Stomach (tissue), 9 donors: ENCODE measurements around the gene PLXNB3. TPM values are rescaled to one million over a fixed set of nuclear protein-coding genes. Genes with fewer than 3 reads are reported as not detected.

ENCODE experiments used
- DNase-seq, 2 donors: peaks; one replicate each; pipeline versions ENCODE4 v3.0.0 to v3.0.0-alpha.2; 2013 to 2019
- H3K27ac ChIP-seq, 5 donors: fragments of 200-600 bp in 4 of 5; sonication (generic) in 4 of 5; one replicate each; pipeline ENCODE4 v1.5.1; 2013 to 2019; ENCODE audit warnings: mild to moderate bottlenecking in 1 of 5, moderate library complexity in 1 of 5
- H3K27me3 ChIP-seq, 3 donors: fragments of 200-600 bp; sonication (generic); one replicate each; pipeline ENCODE4 v1.5.1; 2017 to 2019; ENCODE audit warnings: mixed run types in 1 of 3
- H3K36me3 ChIP-seq, 4 donors: fragments of 200-600 bp; sonication (generic); 1 replicate in 3 of 4; 2 replicates in 1 of 4; pipeline ENCODE4 v1.5.1; 2016 to 2019
- H3K4me1 ChIP-seq, 4 donors: fragments of 200-600 bp; sonication (generic); one replicate each; pipeline ENCODE4 v1.5.1; 2016 to 2019
- H3K4me3 ChIP-seq, 4 donors: fragments of 200-600 bp; sonication (generic) in 3 of 4; one replicate each; pipeline ENCODE4 v1.5.1; 2016 to 2019; ENCODE audit warnings: mild to moderate bottlenecking in 1 of 4
- H3K9me3 ChIP-seq, 4 donors: fragments of 200-600 bp; sonication (generic); one replicate each; pipeline ENCODE4 v1.5.1; 2016 to 2019
- EP300 ChIP-seq: sonication (generic); formaldehyde crosslinking; IDR thresholded peaks from one replicate; pipeline ENCODE4 v1.6.1; 2017; ENCODE audit warnings: antibody characterized with exemption
- POLR2A ChIP-seq, 4 donors: fragments of 450-650 bp; IDR thresholded peaks; one replicate each; pipeline ENCODE4 v1.6.1; 2016; ENCODE audit warnings: antibody characterized with exemption in 4 of 4, control low read depth in 2 of 4, mild to moderate bottlenecking in 1 of 4, moderate library complexity in 1 of 4
- POLR2AphosphoS5 ChIP-seq, 3 donors: sonication (generic); formaldehyde crosslinking; IDR thresholded peaks; one replicate each; pipeline ENCODE4 v1.6.1; 2016; ENCODE audit warnings: antibody characterized with exemption in 3 of 3
- WGBS, 5 donors: extraction: QIAGEN DNeasy Blood & Tissue Kit in 3 of 5; methylation state at CpG; one replicate each; pipeline versions ENCODE4 v1.1.5 to v1.1.7; 2013 to 2018; 5-methylcytosine and 5-hydroxymethylcytosine counted together
- intact Hi-C: fragments of 100-400 bp; cut with DNase I; formaldehyde crosslinking; loops from one replicate; pipeline ENCODE4 v1.15.1; 2023; ENCODE audit warnings: low total_unique reads
- polyA plus RNA-seq, 3 donors: library from polyadenylated mRNA; stranded (reverse); fragments of 200-250 nt; gene quantifications; one replicate each; pipeline ENCODE4 v1.2.3, GENCODE V29; 2013
- total RNA-seq, 5 donors: library from RNA; depleted of rRNA; stranded (reverse); fragments of >200 nt; gene quantifications; one replicate each; pipeline versions ENCODE4 v1.1.0 to v1.2.3, GENCODE V29; 2014 to 2016
- TF ChIP-seq, protein P1 (sequence below), 7 experiments: fragments of 450-650 bp in 4 of 7; fragments of 200-600 bp in 3 of 7; sonication (generic) in 3 of 7; IDR thresholded peaks; one replicate each; pipeline ENCODE4 v1.5.1; 2016 to 2019; ENCODE audit warnings: antibody characterized with exemption in 7 of 7, control low read depth in 2 of 7, mild to moderate bottlenecking in 1 of 7
- donor health status: healthy with polysubstance abuse.
- donor health status: Bipolar disorder and iron deficiency.
- donor health status: healthy.

Gene PLXNB3
- total and polyA plus RNA-seq, 8 donors: 1.8 to 49.2 (median 8.9) TPM

DNA sequence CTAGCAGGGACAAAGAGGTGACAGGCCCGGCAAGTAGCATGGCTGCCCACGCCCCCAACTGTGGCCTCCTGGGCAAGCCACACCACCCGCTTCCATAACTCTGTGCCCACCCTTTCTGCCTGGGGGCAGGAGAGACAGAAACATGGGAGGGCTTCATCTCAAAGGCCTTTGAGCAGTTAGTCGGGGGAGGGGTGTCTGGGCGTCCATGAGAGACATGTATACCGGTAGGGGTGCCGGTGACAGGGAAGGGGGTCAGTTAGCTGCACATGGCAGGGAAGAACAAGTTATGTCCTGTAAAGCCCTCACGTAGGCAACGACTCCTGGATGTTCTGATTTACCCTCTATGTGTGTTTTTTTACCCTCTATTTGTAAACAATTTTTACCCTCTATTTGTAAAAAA lies 57.0 kb downstream of the PLXNB3 start:
- Histone ChIP-seq H3K4me3 (no peak overlapping the region), H3K27ac (no peak overlapping the region), H3K27me3 (peaks cover 4 to 43% (median 8%) of the 10 kb centered on the region in 3 donors), H3K4me1 (peaks cover 0 to 14% (median 12%) of the 10 kb centered on the region in 4 donors), H3K36me3 (no peaks in the 10 kb centered on the region), H3K9me3 (peaks cover 0 to 7% (median 0%) of the 10 kb centered on the region in 4 donors)
- intact Hi-C loops: no loop called here
- TF ChIP-seq EP300 (no peak), POLR2AphosphoS5 (IDR thresholded peaks at IDR 0.05) (no peak), POLR2A (IDR thresholded peaks at IDR 0.05) (no peak)
- TF ChIP-seq, protein P1, sequence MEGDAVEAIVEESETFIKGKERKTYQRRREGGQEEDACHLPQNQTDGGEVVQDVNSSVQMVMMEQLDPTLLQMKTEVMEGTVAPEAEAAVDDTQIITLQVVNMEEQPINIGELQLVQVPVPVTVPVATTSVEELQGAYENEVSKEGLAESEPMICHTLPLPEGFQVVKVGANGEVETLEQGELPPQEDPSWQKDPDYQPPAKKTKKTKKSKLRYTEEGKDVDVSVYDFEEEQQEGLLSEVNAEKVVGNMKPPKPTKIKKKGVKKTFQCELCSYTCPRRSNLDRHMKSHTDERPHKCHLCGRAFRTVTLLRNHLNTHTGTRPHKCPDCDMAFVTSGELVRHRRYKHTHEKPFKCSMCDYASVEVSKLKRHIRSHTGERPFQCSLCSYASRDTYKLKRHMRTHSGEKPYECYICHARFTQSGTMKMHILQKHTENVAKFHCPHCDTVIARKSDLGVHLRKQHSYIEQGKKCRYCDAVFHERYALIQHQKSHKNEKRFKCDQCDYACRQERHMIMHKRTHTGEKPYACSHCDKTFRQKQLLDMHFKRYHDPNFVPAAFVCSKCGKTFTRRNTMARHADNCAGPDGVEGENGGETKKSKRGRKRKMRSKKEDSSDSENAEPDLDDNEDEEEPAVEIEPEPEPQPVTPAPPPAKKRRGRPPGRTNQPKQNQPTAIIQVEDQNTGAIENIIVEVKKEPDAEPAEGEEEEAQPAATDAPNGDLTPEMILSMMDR (IDR thresholded peaks at IDR 0.05): no peak
- DNase-seq: no peak
- WGBS, 5 donors: 85 to 89% (median 87%) methylated on average over 8 to 9 of the region's 9 CpGs

DNA sequence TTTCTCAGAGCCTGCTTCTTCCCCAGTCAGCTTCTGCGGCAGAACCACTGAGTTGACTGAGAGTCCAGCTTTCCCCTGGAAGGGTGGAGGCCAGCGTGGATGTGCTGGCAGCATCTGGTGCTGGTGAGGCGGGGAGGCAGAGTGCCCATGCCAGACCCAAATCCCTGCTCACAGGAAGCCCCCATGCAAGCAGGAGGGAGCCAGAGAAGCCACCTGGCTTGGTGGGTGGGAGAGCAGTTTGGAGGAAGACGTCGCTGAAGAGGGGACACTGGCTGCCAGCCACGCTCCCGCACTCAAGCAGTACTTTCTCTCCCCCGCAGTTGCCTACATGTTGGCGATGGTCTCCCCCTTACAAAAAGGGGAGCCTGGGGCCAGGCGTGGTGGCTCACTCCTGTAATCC lies 60.3 kb downstream of the PLXNB3 start:
- H3K27me3 ChIP-seq: peaks cover 0 to 50% (median 16%) of the 10 kb centered on the region in 3 donors

DNA sequence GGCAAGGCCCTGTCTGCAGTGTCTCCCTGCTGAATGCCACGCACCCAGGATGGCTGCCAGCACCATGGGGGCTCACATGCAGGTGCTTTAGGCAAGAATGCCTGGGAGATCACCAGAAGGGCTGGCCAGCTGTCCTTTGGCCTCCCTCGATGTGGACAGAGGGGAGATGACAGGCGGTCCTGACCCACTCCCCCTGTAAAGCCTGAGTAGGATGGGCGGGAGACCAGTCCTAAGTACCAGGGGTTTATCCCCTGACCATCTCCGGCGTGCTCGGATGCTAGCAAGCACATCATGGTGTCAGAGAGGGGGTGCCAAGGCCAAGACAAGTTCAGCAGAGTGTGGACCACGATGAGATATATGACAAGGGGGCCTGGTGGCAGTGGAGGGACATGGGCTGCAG lies 61.0 kb downstream of the PLXNB3 start:
- H3K36me3 ChIP-seq: no peaks in the 10 kb centered on the region

More for the DNA sequence above, 60.3 kb downstream of the PLXNB3 start:
- H3K36me3 ChIP-seq: no peaks in the 10 kb centered on the region
- H3K4me1 ChIP-seq: peaks cover under 1 to 18% (median 17%) of the 10 kb centered on the region in 4 donors
- no peak overlapping the region for H3K4me3 ChIP-seq
- no peak overlapping the region for H3K27ac ChIP-seq
- intact Hi-C loops: no loop called here
- TF ChIP-seq EP300: no peak
- TF ChIP-seq, protein P1 (IDR thresholded peaks at IDR 0.05): no peak
- no peak for TF ChIP-seq POLR2A (IDR thresholded peaks at IDR 0.05)
- no peak for TF ChIP-seq POLR2AphosphoS5 (IDR thresholded peaks at IDR 0.05)
- H3K9me3 ChIP-seq: peaks cover 0 to 17% (median 4%) of the 10 kb centered on the region in 4 donors
- 75 to 87% (median 87%) methylated on average over 5 to 10 of the region's 10 CpGs for WGBS, 5 donors
- DNase-seq: no peak

More for the DNA sequence above, 61.0 kb downstream of the PLXNB3 start:
- H3K4me3 ChIP-seq: no peak overlapping the region
- DNase-seq: no peak
- H3K27ac ChIP-seq: no peak overlapping the region
- peaks cover 4 to 22% (median 21%) of the 10 kb centered on the region in 4 donors for H3K4me1 ChIP-seq
- H3K27me3 ChIP-seq: peaks cover 0 to 50% (median 23%) of the 10 kb centered on the region in 3 donors
- intact Hi-C loops: no loop called here
- TF ChIP-seq, protein P1 (IDR thresholded peaks at IDR 0.05): no peak
- TF ChIP-seq POLR2A (IDR thresholded peaks at IDR 0.05): no peak
- TF ChIP-seq EP300: no peak
- TF ChIP-seq POLR2AphosphoS5 (IDR thresholded peaks at IDR 0.05): no peak
- H3K9me3 ChIP-seq: peaks cover 0 to 23% (median 5%) of the 10 kb centered on the region in 4 donors
- WGBS, 5 donors: 76 to 87% (median 79%) methylated on average over 6 to 8 of the region's 8 CpGs

Other genes starting within 250 kb of the PLXNB3 start
- gene ATP2B3, start 246.6 kb upstream of the PLXNB3 start, total RNA-seq: under 1 TPM in 1 of 5 donors, not detected in 4; 0.55 TPM
- gene ATP2B3, start 246.6 kb upstream of the PLXNB3 start, polyA plus RNA-seq: under 1 TPM in 1 of 3 donors, not detected in 2; 0.03 TPM
- gene CCNQ, start 165.1 kb upstream of the PLXNB3 start, total RNA-seq: 10 to 100 TPM in 3 of 5 donors, under 1 TPM in 1, not detected in 1; 0.58 to 55.4 (median 17.0) TPM
- 10 to 100 TPM; 26.2 to 36.5 (median 32.2) TPM for gene CCNQ, start 165.1 kb upstream of the PLXNB3 start, polyA plus RNA-seq
- under 1 TPM in 1 of 5 donors, not detected in 4; 0.18 TPM for gene DUSP9, start 117.0 kb upstream of the PLXNB3 start, total RNA-seq
- under 1 TPM in 1 of 3 donors, not detected in 2; 0.25 TPM for gene DUSP9, start 117.0 kb upstream of the PLXNB3 start, polyA plus RNA-seq
- 10 to 100 TPM in 2 of 5 donors, 1 to 10 TPM in 2, under 1 TPM in 1; 0.87 to 21.0 (median 8.3) TPM for gene PNCK, start 90.4 kb upstream of the PLXNB3 start, total RNA-seq
- 10 to 100 TPM in 1 of 3 donors, under 1 TPM in 1, not detected in 1; 0.44 to 14.9 TPM for gene PNCK, start 90.4 kb upstream of the PLXNB3 start, polyA plus RNA-seq
- 10 to 100 TPM; 17.7 to 32.7 (median 19.1) TPM for gene SLC6A8, start 76.3 kb upstream of the PLXNB3 start, total RNA-seq
- 10 to 100 TPM in 2 of 3 donors, 1 to 10 TPM in 1; 7.3 to 30.9 (median 15.9) TPM for gene SLC6A8, start 76.3 kb upstream of the PLXNB3 start, polyA plus RNA-seq
- gene BCAP31, start 39.9 kb upstream of the PLXNB3 start, total RNA-seq: 100 to 1,000 TPM in 1 of 5 donors, 10 to 100 TPM in 3, under 1 TPM in 1; 0.58 to 121 (median 75.9) TPM
- gene BCAP31, start 39.9 kb upstream of the PLXNB3 start, polyA plus RNA-seq: 100 to 1,000 TPM in 1 of 3 donors, 10 to 100 TPM in 2; 49.6 to 156 (median 88.0) TPM
- gene ABCD1, start 39.4 kb upstream of the PLXNB3 start, total RNA-seq: 10 to 100 TPM in 3 of 5 donors, 1 to 10 TPM in 2; 2.4 to 22.3 (median 14.5) TPM
- gene ABCD1, start 39.4 kb upstream of the PLXNB3 start, polyA plus RNA-seq: 1 to 10 TPM; 3.2 to 3.7 (median 3.4) TPM
- 1 to 10 TPM in 3 of 5 donors, not detected in 2; 1.1 to 3.6 (median 1.6) TPM for gene SRPK3, start 16.8 kb downstream of the PLXNB3 start, total RNA-seq
- gene SRPK3, start 16.8 kb downstream of the PLXNB3 start, polyA plus RNA-seq: 1 to 10 TPM in 1 of 3 donors, under 1 TPM in 2; 0.35 to 1.7 (median 0.46) TPM
- 100 to 1,000 TPM in 1 of 5 donors, 10 to 100 TPM in 4; 31.0 to 186 (median 54.0) TPM for gene IDH3G, start 30.1 kb downstream of the PLXNB3 start, total RNA-seq
- gene IDH3G, start 30.1 kb downstream of the PLXNB3 start, polyA plus RNA-seq: 10 to 100 TPM; 52.3 to 57.7 (median 54.4) TPM
- gene SSR4, start 30.4 kb downstream of the PLXNB3 start, total RNA-seq: 100 to 1,000 TPM in 3 of 5 donors, 10 to 100 TPM in 2; 13.9 to 186 (median 150) TPM
- 100 to 1,000 TPM; 554 to 717 (median 646) TPM for gene SSR4, start 30.4 kb downstream of the PLXNB3 start, polyA plus RNA-seq
- 10 to 100 TPM in 1 of 5 donors, 1 to 10 TPM in 4; 4.6 to 11.1 (median 6.7) TPM for gene PDZD4, start 66.3 kb downstream of the PLXNB3 start, total RNA-seq
- gene PDZD4, start 66.3 kb downstream of the PLXNB3 start, polyA plus RNA-seq: 1 to 10 TPM; 2.1 to 5.5 (median 3.4) TPM
- 10 to 100 TPM in 1 of 5 donors, 1 to 10 TPM in 3, under 1 TPM in 1; under 0.01 to 19.1 (median 2.8) TPM for gene L1CAM, start 121.9 kb downstream of the PLXNB3 start, total RNA-seq
- 1 to 10 TPM in 1 of 3 donors, under 1 TPM in 2; 0.62 to 3.1 (median 0.76) TPM for gene L1CAM, start 121.9 kb downstream of the PLXNB3 start, polyA plus RNA-seq
- under 1 TPM in 1 of 5 donors, not detected in 4; 0.37 TPM for gene AVPR2, start 140.4 kb downstream of the PLXNB3 start, total RNA-seq
- gene AVPR2, start 140.4 kb downstream of the PLXNB3 start, polyA plus RNA-seq: 1 to 10 TPM in 2 of 3 donors, under 1 TPM in 1; 0.19 to 1.4 (median 1.1) TPM
- gene ARHGAP4, start 162.0 kb downstream of the PLXNB3 start, total RNA-seq: 10 to 100 TPM; 18.5 to 93.9 (median 67.7) TPM
- 10 to 100 TPM; 24.9 to 35.5 (median 25.2) TPM for gene ARHGAP4, start 162.0 kb downstream of the PLXNB3 start, polyA plus RNA-seq
- gene NAA10, start 170.8 kb downstream of the PLXNB3 start, total RNA-seq: 10 to 100 TPM; 23.2 to 63.8 (median 35.6) TPM
- gene NAA10, start 170.8 kb downstream of the PLXNB3 start, polyA plus RNA-seq: 100 to 1,000 TPM; 114 to 161 (median 125) TPM
- gene RENBP, start 180.4 kb downstream of the PLXNB3 start, total RNA-seq: 1 to 10 TPM in 2 of 5 donors, not detected in 3; 2.3 to 8.3 TPM
- 10 to 100 TPM in 1 of 3 donors, 1 to 10 TPM in 2; 4.4 to 12.7 (median 8.1) TPM for gene RENBP, start 180.4 kb downstream of the PLXNB3 start, polyA plus RNA-seq
- 10 to 100 TPM; 13.2 to 61.6 (median 35.3) TPM for gene HCFC1, start 207.6 kb downstream of the PLXNB3 start, total RNA-seq
- gene HCFC1, start 207.6 kb downstream of the PLXNB3 start, polyA plus RNA-seq: 10 to 100 TPM in 2 of 3 donors, 1 to 10 TPM in 1; 9.0 to 13.9 (median 12.6) TPM
- 10 to 100 TPM in 1 of 5 donors, 1 to 10 TPM in 2, under 1 TPM in 1, not detected in 1; 0.89 to 16.2 (median 2.9) TPM for gene TMEM187, start 208.5 kb downstream of the PLXNB3 start, total RNA-seq
- 1 to 10 TPM; 2.3 to 7.0 (median 6.3) TPM for gene TMEM187, start 208.5 kb downstream of the PLXNB3 start, polyA plus RNA-seq